GM18519 (cell line): ENCODE data around the gene TRIM40.

ENCODE experiments used
- ATAC-seq: cut with Tn5 transposase; IDR thresholded peaks from one replicate; pipeline ENCODE4 v1.9.1; 2021; ENCODE audit warnings: mild to moderate bottlenecking, moderate library complexity; ENCODE audit not compliant: unreplicated experiment, low FRiP score

TRIM40 gene

DNA sequence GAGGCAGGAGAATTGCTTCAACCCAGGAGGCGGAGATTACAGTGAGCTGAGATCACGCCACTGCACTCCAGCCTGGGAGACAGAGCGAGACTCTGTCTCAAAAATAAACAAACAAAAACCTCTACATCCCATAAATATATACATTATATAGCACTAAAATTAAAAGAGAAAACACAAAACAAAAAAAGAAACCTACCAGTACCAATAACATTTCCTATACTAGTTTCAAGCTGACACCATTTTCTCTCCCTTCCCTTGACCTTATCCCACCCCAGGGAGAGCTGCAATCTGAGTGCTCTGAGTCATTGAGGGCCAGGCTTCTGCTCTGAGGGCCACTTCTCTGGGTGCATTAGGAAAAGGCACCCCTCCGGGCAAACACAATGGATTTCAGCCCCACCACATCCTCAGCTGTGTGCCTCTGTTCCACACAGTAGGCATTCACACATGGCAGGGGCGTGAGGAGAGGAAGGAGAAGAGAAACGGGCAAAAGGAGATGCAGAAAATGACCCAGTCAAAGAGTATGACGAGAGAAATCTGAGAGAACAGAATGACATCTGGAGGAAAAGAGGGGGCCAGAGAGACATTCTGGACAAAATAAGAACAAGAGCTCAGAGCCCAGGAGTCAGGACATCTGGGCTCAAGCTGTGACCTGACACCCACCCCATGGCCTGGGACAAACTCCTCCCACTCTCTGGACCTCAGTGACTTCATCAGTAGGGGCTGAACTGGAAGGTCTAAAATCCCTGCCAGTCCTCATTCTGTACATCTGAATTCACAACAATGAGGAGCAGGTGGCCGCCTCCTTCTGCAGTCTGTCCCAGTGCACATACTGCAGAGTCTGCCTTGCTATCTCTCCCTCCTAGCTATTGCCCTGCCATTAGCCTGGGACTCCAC lies 59.1 kb downstream of the TRIM40 start:
- no peak for ATAC-seq

DNA sequence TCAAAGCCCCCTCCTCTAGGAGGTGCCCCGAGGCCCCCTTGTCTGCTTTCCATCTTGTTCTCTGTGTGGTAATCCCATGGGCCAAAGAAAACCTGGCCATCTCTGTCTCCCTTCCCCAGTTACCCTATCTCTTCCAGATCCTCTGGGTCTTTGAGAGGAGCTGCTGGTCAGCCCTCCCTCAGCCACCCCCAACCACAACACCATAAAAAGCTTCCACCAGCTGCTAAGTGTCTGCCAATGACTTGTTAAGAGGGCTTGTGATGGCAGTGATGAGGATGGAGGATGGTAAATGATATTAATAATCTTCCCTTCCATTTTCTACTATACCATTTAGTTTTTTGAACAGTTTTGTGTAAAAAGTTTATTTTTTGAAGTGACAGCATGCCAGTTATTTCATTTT lies 60.0 kb downstream of the TRIM40 start:
- no peak for ATAC-seq

DNA sequence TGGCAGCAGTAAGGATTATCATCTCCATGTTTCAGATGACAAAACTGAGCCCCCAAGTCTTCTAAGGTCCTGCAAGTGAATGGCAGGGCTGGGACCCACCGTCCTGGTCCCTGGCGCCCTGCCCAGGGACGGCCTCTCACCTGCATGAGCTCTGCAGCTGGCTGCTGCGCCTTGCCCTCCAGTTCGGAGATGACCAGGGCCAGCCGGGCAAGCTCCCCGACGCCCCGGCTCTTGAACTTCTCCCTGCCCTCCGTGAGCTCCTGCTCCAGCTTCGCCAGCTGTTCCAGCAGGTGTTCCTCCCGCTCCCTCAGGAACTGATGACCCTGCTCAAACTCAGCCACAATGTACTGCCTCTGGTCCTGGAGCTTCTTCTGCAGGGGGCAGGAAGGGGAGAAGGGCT lies 60.4 kb downstream of the TRIM40 start:
- no peak for ATAC-seq
